Brain microvascular endothelial cell (primary cell): ENCODE results near the gene ITPR2.
"Not testable (repeated sequence)": the region's sequence is repeated elsewhere in the genome, so short reads cannot be mapped to it uniquely, and the experiment has no call there.

Experiments used
- DNase-seq: peaks from one replicate; pipeline ENCODE4 v3.0.0-alpha.2; 2020
- H3K27ac ChIP-seq: fragments of 250-450 bp; sonication (Bioruptor Pico); 2 replicates; pipeline ENCODE4 v1.5.1; 2020; ENCODE audit warnings: mild to moderate bottlenecking, moderate library complexity
- H3K27me3 ChIP-seq: fragments of 250-450 bp; sonication (Bioruptor Pico); replicated peaks from 2 replicates; pipeline ENCODE4 v1.5.1; 2020; ENCODE audit warnings: mild to moderate bottlenecking
- H3K36me3 ChIP-seq: fragments of 250-450 bp; sonication (Bioruptor Pico); replicated peaks from 2 replicates; pipeline ENCODE4 v1.5.1; 2020; ENCODE audit warnings: mild to moderate bottlenecking
- H3K4me3 ChIP-seq: 2 replicates; pipeline ENCODE4 v1.5.1; 2011; ENCODE audit warnings: low read depth, mild to moderate bottlenecking, control low read depth, low read length, moderate library complexity
- in situ Hi-C: cut with HindIII; loops from 2 replicates; pipeline ENCODE4 v1.10.0; 2017; ENCODE audit warnings: low sequenced_read_pairs, low pct_ligation_motif_present
- TF ChIP-seq, protein P1 (sequence below): IDR thresholded peaks from 2 replicates; pipeline ENCODE4 v1.5.1; 2011; ENCODE audit warnings: low read depth, mild to moderate bottlenecking, moderate library complexity, low read length, control low read depth, inconsistent platforms; ENCODE audit errors: missing control alignments

Gene ITPR2

DNA sequence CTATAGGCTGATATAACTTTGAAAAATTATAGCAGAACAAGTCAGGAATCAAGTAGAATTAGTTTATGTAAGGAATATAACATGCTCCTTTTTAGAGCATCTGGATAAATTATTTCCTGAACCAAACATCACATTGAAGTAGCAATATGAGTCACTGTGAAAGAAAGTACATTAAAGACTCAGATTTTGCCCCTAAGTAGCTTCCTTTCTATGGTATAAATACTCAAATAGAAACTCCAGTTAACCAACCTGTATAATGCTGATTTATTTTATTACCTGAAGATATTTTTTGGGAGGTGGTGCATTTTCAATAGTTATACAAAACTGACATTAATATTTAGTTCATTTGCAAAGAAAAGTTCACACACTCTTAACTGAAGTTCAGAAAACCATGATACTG, 312.1 kb downstream of the ITPR2 start:
- Histone ChIP-seq H3K27ac (no peak overlapping the region), H3K36me3 (no peaks in the 10 kb centered on the region), H3K27me3 (no peaks in the 10 kb centered on the region), H3K4me3 (no peak overlapping the region)
- TF ChIP-seq, protein P1, sequence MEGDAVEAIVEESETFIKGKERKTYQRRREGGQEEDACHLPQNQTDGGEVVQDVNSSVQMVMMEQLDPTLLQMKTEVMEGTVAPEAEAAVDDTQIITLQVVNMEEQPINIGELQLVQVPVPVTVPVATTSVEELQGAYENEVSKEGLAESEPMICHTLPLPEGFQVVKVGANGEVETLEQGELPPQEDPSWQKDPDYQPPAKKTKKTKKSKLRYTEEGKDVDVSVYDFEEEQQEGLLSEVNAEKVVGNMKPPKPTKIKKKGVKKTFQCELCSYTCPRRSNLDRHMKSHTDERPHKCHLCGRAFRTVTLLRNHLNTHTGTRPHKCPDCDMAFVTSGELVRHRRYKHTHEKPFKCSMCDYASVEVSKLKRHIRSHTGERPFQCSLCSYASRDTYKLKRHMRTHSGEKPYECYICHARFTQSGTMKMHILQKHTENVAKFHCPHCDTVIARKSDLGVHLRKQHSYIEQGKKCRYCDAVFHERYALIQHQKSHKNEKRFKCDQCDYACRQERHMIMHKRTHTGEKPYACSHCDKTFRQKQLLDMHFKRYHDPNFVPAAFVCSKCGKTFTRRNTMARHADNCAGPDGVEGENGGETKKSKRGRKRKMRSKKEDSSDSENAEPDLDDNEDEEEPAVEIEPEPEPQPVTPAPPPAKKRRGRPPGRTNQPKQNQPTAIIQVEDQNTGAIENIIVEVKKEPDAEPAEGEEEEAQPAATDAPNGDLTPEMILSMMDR = no peak
- no peak for DNase-seq
- in situ Hi-C loops = no loop called here

DNA sequence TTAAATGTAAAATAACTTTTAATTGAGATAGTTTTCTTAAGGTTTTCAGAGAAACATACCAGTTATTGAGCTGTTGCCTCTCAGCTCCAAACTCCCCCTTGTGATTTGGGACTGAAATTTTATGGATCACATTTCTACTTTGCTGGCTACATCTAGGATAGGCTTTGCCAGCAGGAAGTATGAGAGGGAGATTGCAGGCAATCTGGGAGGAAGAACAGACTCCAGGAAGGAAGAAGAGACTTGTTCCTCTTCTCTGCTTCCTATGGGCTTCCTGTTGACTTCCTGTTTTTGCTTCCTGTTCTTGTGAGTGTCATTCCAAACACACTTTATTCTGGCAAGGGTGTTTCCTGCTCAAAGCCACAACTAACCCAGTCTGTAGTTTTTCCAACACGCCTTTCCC, 312.9 kb downstream of the ITPR2 start:
- H3K4me3 ChIP-seq = no peak overlapping the region
- in situ Hi-C loops = no loop called here
- H3K27ac ChIP-seq = no peak overlapping the region
- H3K36me3 ChIP-seq = no peaks in the 10 kb centered on the region
- TF ChIP-seq, protein P1 = no peak
- no peak for DNase-seq
- H3K27me3 ChIP-seq = no peaks in the 10 kb centered on the region

DNA sequence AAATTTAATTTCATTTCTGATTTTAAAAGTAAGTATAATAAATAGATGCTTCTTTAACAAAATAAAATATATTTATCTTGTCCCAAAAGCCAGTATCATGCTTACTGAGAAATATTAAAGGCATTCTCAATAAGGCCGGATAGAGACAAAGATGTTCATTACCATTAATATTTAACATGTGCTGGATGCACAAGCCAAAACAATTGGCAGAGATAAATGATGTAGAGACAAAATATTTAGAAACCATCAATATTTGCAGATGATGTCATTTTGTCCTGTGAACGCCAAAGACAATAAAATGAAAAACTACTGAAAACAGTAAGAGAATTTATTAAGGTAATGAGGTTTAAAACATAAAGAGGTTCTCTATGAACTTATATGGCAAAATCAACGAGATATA, 313.5 kb downstream of the ITPR2 start:
- in situ Hi-C loops = no loop called here
- no peak for DNase-seq
- Histone ChIP-seq H3K27ac (no peak overlapping the region), H3K36me3 (no peaks in the 10 kb centered on the region), H3K4me3 (no peak overlapping the region), H3K27me3 (no peaks in the 10 kb centered on the region)
- TF ChIP-seq, protein P1 = no peak

DNA sequence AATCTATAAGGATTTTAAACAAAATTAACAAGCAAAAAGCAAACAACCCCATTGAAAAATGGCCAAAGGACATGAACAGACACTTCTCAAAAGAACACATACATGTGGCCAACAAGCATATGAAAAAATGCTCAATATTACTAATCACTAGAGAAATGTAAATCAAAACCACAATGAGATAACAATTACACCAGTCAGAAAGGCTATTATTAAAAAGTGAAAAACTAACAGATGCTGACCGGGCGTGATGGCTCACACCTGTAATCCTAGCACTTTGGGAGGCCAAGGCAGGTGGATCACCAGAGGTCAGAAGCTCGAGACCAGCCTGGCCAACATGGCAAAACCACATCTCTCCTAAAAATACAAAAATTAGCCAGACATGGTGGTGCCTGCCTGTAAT, 315.7 kb downstream of the ITPR2 start:
- in situ Hi-C loops = not testable (repeated sequence)

DNA sequence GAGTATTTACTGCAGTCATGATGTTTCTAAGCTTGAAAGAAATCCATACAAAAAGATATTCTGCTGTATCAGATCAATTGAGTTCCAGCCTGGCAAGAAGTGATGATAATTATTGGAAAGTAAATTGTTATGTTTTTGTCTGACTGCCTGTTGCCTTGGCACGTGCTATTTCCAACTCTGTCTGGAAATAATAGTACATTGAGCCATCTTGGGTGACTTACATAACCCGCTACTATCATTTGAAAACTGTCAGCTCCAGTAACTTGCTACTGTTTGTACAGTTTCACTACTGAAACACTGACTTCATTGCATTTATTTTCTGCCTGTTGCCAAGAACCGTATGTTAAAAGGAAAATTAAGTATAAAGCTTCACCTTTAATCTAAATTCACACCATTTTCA, 318.6 kb downstream of the ITPR2 start:
- DNase-seq = no peak
- H3K4me3 ChIP-seq = no peak overlapping the region
- in situ Hi-C loops = no loop called here
- TF ChIP-seq, protein P1 = no peak
- no peaks in the 10 kb centered on the region for H3K27me3 ChIP-seq
- H3K27ac ChIP-seq = no peak overlapping the region
- H3K36me3 ChIP-seq = no peaks in the 10 kb centered on the region

More for the DNA sequence above, 315.7 kb downstream of the ITPR2 start:
- H3K27ac ChIP-seq, H3K27me3 ChIP-seq, DNase-seq, H3K36me3 ChIP-seq, H3K4me3 ChIP-seq: not testable (repeated sequence)

DNA sequence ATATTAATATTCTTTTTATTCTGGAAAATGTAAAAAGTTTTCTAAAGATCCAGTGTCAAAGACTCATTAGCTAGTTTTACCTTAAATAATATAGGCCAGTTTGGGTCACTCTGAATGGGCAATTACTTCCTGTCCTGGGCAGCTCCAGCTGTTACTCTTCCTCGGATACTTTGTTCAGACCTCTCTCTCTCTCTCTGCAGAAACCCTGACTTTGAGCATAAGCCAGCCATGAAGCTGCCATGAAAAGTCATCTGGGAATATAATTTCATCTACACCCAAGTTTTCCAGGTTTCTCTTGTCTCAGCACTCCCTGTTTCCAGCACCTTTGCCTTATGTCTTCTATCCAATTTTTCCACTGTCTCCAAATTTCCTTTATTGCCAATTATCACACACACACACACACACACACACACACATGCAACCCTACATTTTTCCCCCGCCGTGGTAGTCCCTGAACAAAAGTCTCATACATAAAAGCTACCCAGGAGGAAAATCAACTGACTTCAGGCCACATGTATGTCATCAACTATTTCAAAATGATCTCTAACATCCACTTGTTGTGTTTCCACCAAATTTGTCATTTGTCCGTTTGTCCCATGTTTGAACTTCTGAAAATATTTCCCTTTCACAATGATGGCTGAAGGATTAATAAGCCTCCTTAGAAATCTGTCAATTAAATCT, 319.5 kb downstream of the ITPR2 start:
- no peaks in the 10 kb centered on the region for H3K36me3 ChIP-seq
- TF ChIP-seq, protein P1 = no peak
- no peaks in the 10 kb centered on the region for H3K27me3 ChIP-seq
- no peak overlapping the region for H3K27ac ChIP-seq
- in situ Hi-C loops = no loop called here
- no peak overlapping the region for H3K4me3 ChIP-seq
- DNase-seq = no peak
